Activated T-helper 1 cell treated with anti-CD3 and anti-CD28 coated beads, Interleukin-2, amount 50 U/mL, for 16 hours (primary cell): ENCODE measurements around the gene ADARB1.
"Not testable (repeated sequence)": the region's sequence is repeated elsewhere in the genome, so short reads cannot be mapped to it uniquely, and the experiment has no call there.

Experiments
- DNase-seq, 2 donors: peaks; one replicate each; pipeline ENCODE4 v3.0.0-alpha.2; 2020; ENCODE audit warnings: low read depth in 1 of 2, low spot score in 1 of 2

ADARB1 gene

GRCh38 chr21:45133574-45134278, 59.3 kb downstream of the ADARB1 start:
- not testable (repeated sequence) for DNase-seq

GRCh38 chr21:45134279-45135076, 60.1 kb downstream of the ADARB1 start:
- no peak for DNase-seq

- DNase-seq: no peak
These were observed 60.7 kb downstream of the ADARB1 start for GRCh38 chr21:45135122-45135521.

- DNase-seq: no peak
These were observed 61.5 kb downstream of the ADARB1 start for GRCh38 chr21:45135868-45136267.

GRCh38 chr21:45136500-45136899, 62.1 kb downstream of the ADARB1 start:
- DNase-seq: no peak

- DNase-seq: peak; percentile 22 to 45
These were observed 62.7 kb downstream of the ADARB1 start for GRCh38 chr21:45136927-45137611.

GRCh38 chr21:45137612-45137937, 63.2 kb downstream of the ADARB1 start:
- DNase-seq: no peak

- DNase-seq: peak; percentile 48 to 49
These were observed 64.0 kb downstream of the ADARB1 start for GRCh38 chr21:45138199-45139002.

- DNase-seq: not testable (repeated sequence)
These were observed 64.6 kb downstream of the ADARB1 start for GRCh38 chr21:45139003-45139360.

GRCh38 chr21:45139473-45139872, 65.1 kb downstream of the ADARB1 start:
- DNase-seq: no peak

GRCh38 chr21:45140346-45140940, 66.1 kb downstream of the ADARB1 start:
- no peak for DNase-seq

GRCh38 chr21:45140944-45141343, 66.6 kb downstream of the ADARB1 start:
- DNase-seq: not testable (repeated sequence)

- no peak for DNase-seq
These were observed 67.1 kb downstream of the ADARB1 start for GRCh38 chr21:45141507-45141906.

GRCh38 chr21:45142469-45143308, 68.3 kb downstream of the ADARB1 start:
- no peak for DNase-seq

GRCh38 chr21:45143855-45144254, 69.5 kb downstream of the ADARB1 start:
- no peak for DNase-seq

- DNase-seq: no peak
These were observed 70.8 kb downstream of the ADARB1 start for GRCh38 chr21:45145146-45145545.

- not testable (repeated sequence) for DNase-seq
These were observed 71.5 kb downstream of the ADARB1 start for GRCh38 chr21:45145846-45146245.

GRCh38 chr21:45146306-45146705, 71.9 kb downstream of the ADARB1 start:
- DNase-seq: no peak

- no peak for DNase-seq
These were observed 72.4 kb downstream of the ADARB1 start for GRCh38 chr21:45146801-45147200.
